Panc1 (cell line): ENCODE measurements around the gene LLGL2. TPM values are rescaled to one million over a fixed set of nuclear protein-coding genes. Genes with fewer than 3 reads are reported as not detected.

ENCODE experiments used
- ATAC-seq: fragments of 200-7000 bp; cut with Tn5 transposase; 2 replicates; pipeline ENCODE4 v1.9.1; 2020; ENCODE audit warnings: mild to moderate bottlenecking, moderate library complexity
- BruUV-seq: library from RNA; stranded (reverse); fragments of 400-500 nt; replicated peaks from 2 replicates; lab custom pipeline; 2021; lab: Mats Ljungman, UMichigan
- CTCF ChIA-PET: fragments of 300-600 bp; sonication (Branson Sonifier 250); formaldehyde crosslinking; loops from one replicate; lab custom pipeline; 2022; ENCODE audit warnings: antibody characterized with exemption; lab: Charles Lee
- POLR2A ChIA-PET: fragments of 300-600 bp; sonication (Branson Sonifier 250); formaldehyde crosslinking; loops from one replicate; lab custom pipeline; 2022; ENCODE audit warnings: antibody characterized with exemption; lab: Charles Lee
- DNase-seq: peaks from one replicate; pipeline ENCODE4 v3.0.0-alpha.2; 2010; ENCODE audit warnings: low read depth, low spot score
- H3K27ac ChIP-seq: 2 replicates; pipeline ENCODE4 v1.5.1; 2011; ENCODE audit warnings: mild to moderate bottlenecking, low read length, inconsistent platforms
- H3K27me3 ChIP-seq: fragments of 200-500 bp; sonication (Bioruptor generic); 2 replicates; pipeline ENCODE4 v1.6.0; 2014; ENCODE audit warnings: low read length, inconsistent platforms; ENCODE audit not compliant: control insufficient read depth, insufficient read depth
- H3K36me3 ChIP-seq: fragments of 200-500 bp; sonication (Bioruptor generic); 2 replicates; pipeline ENCODE4 v1.5.1; 2014; ENCODE audit warnings: inconsistent platforms, mild to moderate bottlenecking, low read length, moderate library complexity; ENCODE audit not compliant: control insufficient read depth, insufficient read depth
- H3K4me1 ChIP-seq: 2 replicates; pipeline ENCODE4 v1.5.1; 2011; ENCODE audit warnings: inconsistent platforms, mild to moderate bottlenecking, low read length, moderate library complexity; ENCODE audit not compliant: control insufficient read depth, insufficient read depth
- H3K4me3 ChIP-seq, 2 experiments: 2 replicates each; pipeline ENCODE4 v1.5.1; 2011 to 2012; ENCODE audit warnings: low read depth in 2 of 2, low read length in 2 of 2, mild to moderate bottlenecking in 2 of 2, inconsistent platforms in 1 of 2, moderate library complexity in 1 of 2
- H3K9me3 ChIP-seq: fragments of 200-500 bp; sonication (Bioruptor generic); 2 replicates; pipeline ENCODE4 v1.5.1; 2014; ENCODE audit warnings: low read depth, mild to moderate bottlenecking, inconsistent platforms, low read length, moderate library complexity; ENCODE audit not compliant: control insufficient read depth, insufficient read depth
- CTCF ChIP-seq: fragments of 450-650 bp; IDR thresholded peaks from 2 replicates; pipeline ENCODE4 v1.5.1; 2017; ENCODE audit warnings: mild to moderate bottlenecking
- POLR2AphosphoS5 ChIP-seq: IDR thresholded peaks from 2 replicates; pipeline ENCODE4 v1.6.1; 2012; ENCODE audit warnings: mild to moderate bottlenecking, low read depth, low read length, moderate library complexity
- REST ChIP-seq, 2 experiments: IDR thresholded peaks; 2 replicates each; pipeline ENCODE4 v1.6.1; 2011 to 2012; ENCODE audit warnings: low read depth in 2 of 2, control low read depth in 1 of 2, low read length in 1 of 2, mild to moderate bottlenecking in 1 of 2, moderate library complexity in 1 of 2; ENCODE audit not compliant: insufficient read depth in 1 of 2
- SIN3A ChIP-seq: IDR thresholded peaks from 2 replicates; pipeline ENCODE4 v1.6.1; 2012; ENCODE audit warnings: low read depth, mild to moderate bottlenecking, low read length, moderate library complexity, borderline replicate concordance; ENCODE audit not compliant: insufficient read depth
- TCF7L2 ChIP-seq: IDR thresholded peaks from 2 replicates; pipeline ENCODE4 v1.6.1; 2011; ENCODE audit warnings: mild to moderate bottlenecking, low read depth, low read length, inconsistent platforms
- in situ Hi-C: cut with HindIII; loops from 2 replicates; pipeline ENCODE4 v1.10.0; 2016; ENCODE audit warnings: low sequenced_read_pairs, low pct_unique_long_range_greater_than_20kb
- intact Hi-C: fragments of 100-400 bp; cut with micrococcal nuclease; formaldehyde crosslinking; loops from one replicate; pipeline ENCODE4 v1.10.0; 2022; ENCODE audit not compliant: unreplicated experiment
- total RNA-seq: library from RNA; stranded (reverse); gene quantifications from one replicate; pipeline ENCODE4 v1.2.1, GENCODE V29; 2021; ENCODE audit not compliant: unreplicated experiment

LLGL2 gene
- total RNA-seq, 1 experiment from 2014 or later, result 201 TPM

GRCh38 chr17:75490173-75490743, 35.2 kb upstream of the LLGL2 start:
- POLR2A ChIA-PET, result no interaction called here
- BruUV-seq, result no TSS peak
- H3K4me1 ChIP-seq, result no peaks in the 10 kb centered on the region
- in situ Hi-C loops (no loop called here), intact Hi-C loops (no loop called here)
- ATAC-seq (no peak), DNase-seq (no peak)
- CTCF ChIA-PET, result interaction anchor here (0.5 to 0.6 kb wide), 2 partner anchors 32 to 326 kb away, joined by 5 to 9 read pairs; no protein-coding TSS in a partner anchor
- H3K9me3 ChIP-seq, result no peaks in the 10 kb centered on the region
- no peak overlapping the region for H3K27ac ChIP-seq
- H3K27me3 ChIP-seq, result no peaks in the 10 kb centered on the region
- TF ChIP-seq CTCF (no peak), REST (IDR thresholded peaks at IDR 0.05; ENCODE audit: insufficient read depth in 1 of 2, low read depth in 2 of 2, low read length in 1 of 2) (no peak)
- H3K4me3 ChIP-seq, result no peak overlapping the region
- no peaks in the 10 kb centered on the region for H3K36me3 ChIP-seq

GRCh38 chr17:75490953-75491649, 34.4 kb upstream of the LLGL2 start:
- Histone ChIP-seq H3K27me3 (no peaks in the 10 kb centered on the region), H3K4me3 (no peak overlapping the region), H3K36me3 (no peaks in the 10 kb centered on the region), H3K4me1 (no peaks in the 10 kb centered on the region), H3K9me3 (no peaks in the 10 kb centered on the region), H3K27ac (no peak overlapping the region)
- ChIA-PET CTCF (no interaction called here), POLR2A (no interaction called here)
- intact Hi-C loops, result no loop called here
- in situ Hi-C loops, result no loop called here
- no peak for ATAC-seq
- no peak for DNase-seq
- no TSS peak for BruUV-seq
- no peak for TF ChIP-seq CTCF
- TF ChIP-seq POLR2AphosphoS5, result no peak
- TF ChIP-seq TCF7L2, result no peak
- no peak for TF ChIP-seq SIN3A
- TF ChIP-seq REST (IDR thresholded peaks at IDR 0.05; ENCODE audit: insufficient read depth in 1 of 2, low read depth in 2 of 2, low read length in 1 of 2), result no peak
